CD14-positive monocyte (primary cell): ENCODE results near the gene HLA-DRB1. TPM values are rescaled to one million over a fixed set of nuclear protein-coding genes. Genes with fewer than 3 reads are reported as not detected.

Source experiments
- DNase-seq, 3 donors: peaks; one replicate each; pipeline ENCODE4 v3.0.0-alpha.2; 2011 to 2022
- H2AFZ ChIP-seq: 2 replicates; pipeline ENCODE4 v1.6.0; 2012; ENCODE audit warnings: mild to moderate bottlenecking, low read depth, low read length, inconsistent platforms; ENCODE audit not compliant: insufficient read depth, poor library complexity, severe bottlenecking
- H3K27ac ChIP-seq, 2 donors: 1 replicate in 1 of 2; 2 replicates in 1 of 2; pipeline ENCODE4 v1.5.1; 2012 to 2013; ENCODE audit warnings: low read length in 2 of 2, control low read depth in 1 of 2, inconsistent platforms in 1 of 2, low read depth in 1 of 2, mild to moderate bottlenecking in 1 of 2
- H3K27me3 ChIP-seq, 2 donors: one replicate each; pipeline versions ENCODE4 v1.6.0 to v1.6.1; 2011 to 2013; ENCODE audit warnings: low read length in 2 of 2; ENCODE audit not compliant: control insufficient read depth in 2 of 2, insufficient read depth in 2 of 2
- H3K36me3 ChIP-seq, 2 donors: replicated peaks in 1 of 2; 1 replicate in 1 of 2; 2 replicates in 1 of 2; pipeline versions ENCODE4 v1.5.1 to v1.6.1; 2012 to 2013; ENCODE audit warnings: low read length in 2 of 2, control low read depth in 1 of 2, inconsistent platforms in 1 of 2, mild to moderate bottlenecking in 1 of 2; ENCODE audit not compliant: insufficient read depth in 2 of 2, control insufficient read depth in 1 of 2
- H3K4me1 ChIP-seq, 2 donors: 1 replicate in 1 of 2; 2 replicates in 1 of 2; pipeline versions ENCODE4 v1.5.1 to v1.6.1; 2012 to 2013; ENCODE audit warnings: low read length in 2 of 2, control low read depth in 1 of 2, inconsistent platforms in 1 of 2, mild to moderate bottlenecking in 1 of 2, moderate library complexity in 1 of 2; ENCODE audit not compliant: insufficient read depth in 2 of 2, control insufficient read depth in 1 of 2
- H3K4me2 ChIP-seq: replicated peaks from 2 replicates; pipeline ENCODE3; 2012; ENCODE audit warnings: low read length, moderate library complexity, mild to moderate bottlenecking; ENCODE audit not compliant: poor library complexity, severe bottlenecking; ENCODE audit errors: extremely low read depth
- H3K4me3 ChIP-seq, 3 experiments: fragments of 200-600 bp in 1 of 3; sonication (generic) in 1 of 3; replicated peaks in 1 of 3; 1 replicate in 2 of 3; 2 replicates in 1 of 3; pipeline ENCODE4 v1.5.1; 2011 to 2013; ENCODE audit warnings: low read length in 3 of 3, mild to moderate bottlenecking in 3 of 3, control low read depth in 2 of 3, low read depth in 2 of 3, inconsistent platforms in 1 of 3, moderate library complexity in 1 of 3
- H3K79me2 ChIP-seq: 2 replicates; pipeline ENCODE4 v1.6.0; 2012; ENCODE audit warnings: mild to moderate bottlenecking, control low read depth, inconsistent platforms, low read length, moderate library complexity; ENCODE audit not compliant: insufficient read depth
- H3K9ac ChIP-seq: 2 replicates; pipeline ENCODE4 v1.6.0; 2017; ENCODE audit warnings: low read length, mild to moderate bottlenecking; ENCODE audit not compliant: insufficient read depth, poor library complexity, severe bottlenecking
- H3K9me3 ChIP-seq, 2 donors: replicated peaks in 1 of 2; 1 replicate in 1 of 2; 2 replicates in 1 of 2; pipeline versions ENCODE4 v1.5.1 to v1.6.1; 2012 to 2013; ENCODE audit warnings: low read length in 2 of 2, control low read depth in 1 of 2; ENCODE audit not compliant: control insufficient read depth in 1 of 2, insufficient read depth in 1 of 2
- H4K20me1 ChIP-seq: 2 replicates; pipeline ENCODE4 v1.6.0; 2012; ENCODE audit warnings: mild to moderate bottlenecking, low read length, control low read depth, moderate library complexity; ENCODE audit not compliant: insufficient read depth
- H3K27ac Mint-ChIP-seq, 7 donors: one replicate each; pipeline ENCODE4 v1.8.0; 2020; ENCODE audit warnings: mild to moderate bottlenecking in 7 of 7, mixed read lengths in 7 of 7, moderate library complexity in 6 of 7, inconsistent platforms in 2 of 7
- H3K27me3 Mint-ChIP-seq, 3 donors: one replicate each; pipeline ENCODE4 v1.8.0; 2021 to 2022; ENCODE audit warnings: low read depth in 3 of 3, mild to moderate bottlenecking in 3 of 3, mixed read lengths in 3 of 3, moderate library complexity in 3 of 3, inconsistent platforms in 1 of 3
- H3K36me3 Mint-ChIP-seq, 2 donors: one replicate each; pipeline ENCODE4 v1.8.0; 2020; ENCODE audit warnings: mixed read lengths in 2 of 2, inconsistent platforms in 1 of 2, mild to moderate bottlenecking in 1 of 2
- H3K4me1 Mint-ChIP-seq: one replicate; pipeline ENCODE4 v1.8.0; 2020; ENCODE audit warnings: mild to moderate bottlenecking, mixed read lengths
- H3K4me3 Mint-ChIP-seq, 2 donors: one replicate each; pipeline ENCODE4 v1.8.0; 2020; ENCODE audit warnings: mild to moderate bottlenecking in 2 of 2, mixed read lengths in 2 of 2, moderate library complexity in 1 of 2
- H3K9me3 Mint-ChIP-seq, 7 donors: one replicate each; pipeline ENCODE4 v1.8.0; 2020 to 2022; ENCODE audit warnings: mixed read lengths in 7 of 7, mild to moderate bottlenecking in 6 of 7, moderate library complexity in 6 of 7, inconsistent platforms in 2 of 7
- WGBS: methylation state at CpG from one replicate; pipeline ENCODE4 v1.1.5; 2013; ENCODE audit warnings: missing lambda C conversion rate; ENCODE audit not compliant: insufficient coverage; 5-methylcytosine and 5-hydroxymethylcytosine counted together
- intact Hi-C, 2 donors: fragments of 100-400 bp; cut with micrococcal nuclease; formaldehyde crosslinking; loops; one replicate each; pipeline versions ENCODE4 v1.15.0 to v1.15.1; 2023
- polyA plus RNA-seq, 3 donors: library from polyadenylated mRNA; depleted of rRNA in 1 of 3; unstranded in 2 of 3; stranded (reverse) in 1 of 3; fragments of 300-500 nt in 2 of 3; fragments of >200 nt in 1 of 3; fragmentation: Illumina TruSeq in 2 of 3; gene quantifications; 1 replicate in 2 of 3; 2 replicates in 1 of 3; pipeline ENCODE4 v1.2.3, GENCODE V29; 2012 to 2021
- TF ChIP-seq, protein P1 (sequence below): fragments of 200-600 bp; IDR thresholded peaks from one replicate; pipeline ENCODE4 v1.8.0; 2022; ENCODE audit warnings: antibody characterized with exemption, mild to moderate bottlenecking

HLA-DRB1 gene
- polyA plus RNA-seq, 3 donors, result 928 to 2,792 (median 2,645) TPM

DNA sequence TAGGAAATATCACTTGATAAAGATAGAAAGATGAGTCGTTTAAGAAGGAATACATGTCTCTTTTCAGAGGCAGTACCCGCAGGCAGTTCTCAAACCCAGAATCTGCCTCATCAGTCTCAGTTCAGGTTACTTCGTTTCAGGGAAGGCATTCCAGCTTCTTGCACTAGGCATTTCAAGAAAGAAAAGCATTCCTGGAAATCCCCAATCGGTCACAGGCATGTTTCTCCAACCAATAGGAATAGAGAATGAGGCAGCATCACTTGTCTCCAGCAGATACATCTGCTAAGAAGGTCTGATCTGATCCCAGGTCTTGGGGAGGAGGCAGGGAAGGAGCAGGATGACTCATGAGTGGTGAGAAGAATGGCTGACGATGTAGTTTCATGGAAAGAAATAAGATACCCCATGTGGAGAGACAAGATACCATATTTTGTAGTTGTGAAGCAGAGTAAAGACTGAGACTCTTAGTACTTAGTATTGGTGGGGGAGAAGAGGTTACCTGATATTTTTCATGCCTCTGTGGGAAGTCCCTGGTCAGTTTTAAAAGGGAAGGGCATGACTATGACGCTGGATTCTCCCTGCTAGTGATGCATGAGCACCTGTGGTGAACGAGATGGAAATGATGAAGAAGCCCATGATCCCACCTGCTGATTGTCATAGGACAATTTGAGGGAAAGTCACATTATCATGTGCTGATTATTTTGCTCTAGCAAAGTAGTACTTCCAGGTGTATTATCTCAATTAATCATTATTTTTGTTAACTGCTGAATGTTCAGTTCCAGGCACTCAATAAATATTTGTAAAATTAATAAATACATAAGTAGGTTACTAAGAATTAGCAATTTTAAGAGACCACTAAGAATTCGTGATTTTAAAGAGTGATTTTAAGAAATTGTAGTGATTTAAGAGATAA, 20.3 kb upstream of the HLA-DRB1 start:
- peak overlapping the region; percentile 22 for H3K4me2 ChIP-seq
- 0% methylated on average over 3 of the region's 8 CpGs for WGBS
- Mint-ChIP-seq H3K4me3 (no peak overlapping the region), H3K4me1 (peaks cover 28% of the 10 kb centered on the region), H3K36me3 (peaks cover 0 to 10% of the 10 kb centered on the region in 2 donors), H3K27ac (no peak overlapping the region), H3K27me3 (peaks cover 0 to 3% (median 0%) of the 10 kb centered on the region in 3 donors), H3K9me3 (no peaks in the 10 kb centered on the region)
- H4K20me1 ChIP-seq, result no peaks in the 10 kb centered on the region
- H3K4me3 ChIP-seq, result peak overlapping the region in 2 of 3 experiments; percentile 36 to 37
- H3K9ac ChIP-seq, result peak overlapping the region; percentile 61
- intact Hi-C loops, result no loop called here
- H3K79me2 ChIP-seq, result no peaks in the 10 kb centered on the region
- H3K27ac ChIP-seq, result peak overlapping the region; percentile 81 to 98
- TF ChIP-seq, protein P1, sequence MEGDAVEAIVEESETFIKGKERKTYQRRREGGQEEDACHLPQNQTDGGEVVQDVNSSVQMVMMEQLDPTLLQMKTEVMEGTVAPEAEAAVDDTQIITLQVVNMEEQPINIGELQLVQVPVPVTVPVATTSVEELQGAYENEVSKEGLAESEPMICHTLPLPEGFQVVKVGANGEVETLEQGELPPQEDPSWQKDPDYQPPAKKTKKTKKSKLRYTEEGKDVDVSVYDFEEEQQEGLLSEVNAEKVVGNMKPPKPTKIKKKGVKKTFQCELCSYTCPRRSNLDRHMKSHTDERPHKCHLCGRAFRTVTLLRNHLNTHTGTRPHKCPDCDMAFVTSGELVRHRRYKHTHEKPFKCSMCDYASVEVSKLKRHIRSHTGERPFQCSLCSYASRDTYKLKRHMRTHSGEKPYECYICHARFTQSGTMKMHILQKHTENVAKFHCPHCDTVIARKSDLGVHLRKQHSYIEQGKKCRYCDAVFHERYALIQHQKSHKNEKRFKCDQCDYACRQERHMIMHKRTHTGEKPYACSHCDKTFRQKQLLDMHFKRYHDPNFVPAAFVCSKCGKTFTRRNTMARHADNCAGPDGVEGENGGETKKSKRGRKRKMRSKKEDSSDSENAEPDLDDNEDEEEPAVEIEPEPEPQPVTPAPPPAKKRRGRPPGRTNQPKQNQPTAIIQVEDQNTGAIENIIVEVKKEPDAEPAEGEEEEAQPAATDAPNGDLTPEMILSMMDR, result no peak
- peaks cover 18 to 20% of the 10 kb centered on the region in 2 donors for H3K4me1 ChIP-seq
- DNase-seq, result peak; percentile 97 to 99 (median 98)
- no peaks in the 10 kb centered on the region for H3K36me3 ChIP-seq
- no peaks in the 10 kb centered on the region for H3K9me3 ChIP-seq
- no peak overlapping the region for H2AFZ ChIP-seq
- H3K27me3 ChIP-seq, result no peaks in the 10 kb centered on the region

DNA sequence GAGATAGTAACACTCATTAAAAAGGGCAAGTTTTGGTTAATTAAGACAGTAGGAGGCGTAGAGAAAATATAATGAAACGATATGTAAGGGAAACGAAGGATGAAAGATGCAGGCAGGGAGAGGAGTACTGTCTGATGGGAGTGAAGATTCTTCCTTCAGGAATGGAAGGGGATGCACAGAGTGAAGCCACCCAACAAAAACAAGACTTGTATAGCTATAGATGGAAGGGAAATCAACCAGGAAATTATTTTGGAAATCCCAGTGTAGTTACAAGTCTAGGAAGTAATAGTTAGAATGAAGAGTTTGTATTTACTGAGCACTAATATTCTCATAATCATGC, 19.7 kb upstream of the HLA-DRB1 start:
- H3K27ac Mint-ChIP-seq, result no peak overlapping the region
- peaks cover 0 to 10% of the 10 kb centered on the region in 2 donors for H3K36me3 Mint-ChIP-seq
- Histone ChIP-seq H3K9me3 (no peaks in the 10 kb centered on the region), H3K36me3 (no peaks in the 10 kb centered on the region), H3K4me3 (no peak overlapping the region), H3K27me3 (no peaks in the 10 kb centered on the region), H3K4me1 (peaks cover 24 to 25% of the 10 kb centered on the region in 2 donors), H3K4me2 (peak overlapping the region; percentile 3), H4K20me1 (no peaks in the 10 kb centered on the region), H2AFZ (no peak overlapping the region), H3K27ac (peak overlapping the region; percentile 81 to 98), H3K9ac (peak overlapping the region; percentile 61), H3K79me2 (no peaks in the 10 kb centered on the region)
- TF ChIP-seq, protein P1, result no peak
- peak in 1 of 3 donors; percentile 69 for DNase-seq
- intact Hi-C loops, result no loop called here
- H3K4me3 Mint-ChIP-seq, result no peak overlapping the region
- H3K9me3 Mint-ChIP-seq, result no peaks in the 10 kb centered on the region
- H3K4me1 Mint-ChIP-seq, result peaks cover 34% of the 10 kb centered on the region
- H3K27me3 Mint-ChIP-seq, result peaks cover 0 to 7% (median 0%) of the 10 kb centered on the region in 3 donors
- no CpG with 5 or more reads among the region's 3 CpGs for WGBS
